LNCaP clone FGC (cell line): Measurements from ENCODE around the gene MNAT1.

Experiments
- DNase-seq: peaks from one replicate; pipeline ENCODE4 v3.0.0-alpha.2; 2011; ENCODE audit warnings: low read depth
- H3K4me3 ChIP-seq: 2 replicates; pipeline ENCODE4 v1.5.1; 2011; ENCODE audit warnings: mild to moderate bottlenecking, low read depth, low read length, control low read depth
- TF ChIP-seq, protein P1 (sequence below): IDR thresholded peaks from 2 replicates; pipeline ENCODE4 v1.5.1; 2012; ENCODE audit warnings: mild to moderate bottlenecking; ENCODE audit not compliant: control insufficient read depth, insufficient read depth; ENCODE audit errors: extremely low read depth

The MNAT1 gene

DNA sequence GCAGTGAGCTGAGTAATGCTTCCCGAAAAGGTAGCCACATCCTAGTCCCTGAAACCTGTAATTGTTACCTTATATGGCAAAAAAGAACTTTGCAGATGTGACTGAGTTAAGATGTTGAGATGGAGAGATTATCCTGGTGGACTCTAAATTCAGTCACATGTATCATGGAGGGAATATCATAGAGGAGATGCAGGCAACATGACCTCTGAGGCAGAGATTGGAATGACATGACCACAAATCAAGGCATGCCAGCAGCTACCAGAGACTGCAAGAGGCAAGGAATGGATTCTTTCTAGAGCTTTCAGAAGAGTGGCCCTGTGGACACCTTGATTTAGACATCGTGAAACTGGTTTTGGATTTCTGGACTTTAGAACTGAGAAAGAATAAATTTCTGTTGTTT lies 265.0 kb downstream of the MNAT1 start:
- DNase-seq = no peak
- no peak overlapping the region for H3K4me3 ChIP-seq
- TF ChIP-seq, protein P1, sequence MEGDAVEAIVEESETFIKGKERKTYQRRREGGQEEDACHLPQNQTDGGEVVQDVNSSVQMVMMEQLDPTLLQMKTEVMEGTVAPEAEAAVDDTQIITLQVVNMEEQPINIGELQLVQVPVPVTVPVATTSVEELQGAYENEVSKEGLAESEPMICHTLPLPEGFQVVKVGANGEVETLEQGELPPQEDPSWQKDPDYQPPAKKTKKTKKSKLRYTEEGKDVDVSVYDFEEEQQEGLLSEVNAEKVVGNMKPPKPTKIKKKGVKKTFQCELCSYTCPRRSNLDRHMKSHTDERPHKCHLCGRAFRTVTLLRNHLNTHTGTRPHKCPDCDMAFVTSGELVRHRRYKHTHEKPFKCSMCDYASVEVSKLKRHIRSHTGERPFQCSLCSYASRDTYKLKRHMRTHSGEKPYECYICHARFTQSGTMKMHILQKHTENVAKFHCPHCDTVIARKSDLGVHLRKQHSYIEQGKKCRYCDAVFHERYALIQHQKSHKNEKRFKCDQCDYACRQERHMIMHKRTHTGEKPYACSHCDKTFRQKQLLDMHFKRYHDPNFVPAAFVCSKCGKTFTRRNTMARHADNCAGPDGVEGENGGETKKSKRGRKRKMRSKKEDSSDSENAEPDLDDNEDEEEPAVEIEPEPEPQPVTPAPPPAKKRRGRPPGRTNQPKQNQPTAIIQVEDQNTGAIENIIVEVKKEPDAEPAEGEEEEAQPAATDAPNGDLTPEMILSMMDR = no peak

DNA sequence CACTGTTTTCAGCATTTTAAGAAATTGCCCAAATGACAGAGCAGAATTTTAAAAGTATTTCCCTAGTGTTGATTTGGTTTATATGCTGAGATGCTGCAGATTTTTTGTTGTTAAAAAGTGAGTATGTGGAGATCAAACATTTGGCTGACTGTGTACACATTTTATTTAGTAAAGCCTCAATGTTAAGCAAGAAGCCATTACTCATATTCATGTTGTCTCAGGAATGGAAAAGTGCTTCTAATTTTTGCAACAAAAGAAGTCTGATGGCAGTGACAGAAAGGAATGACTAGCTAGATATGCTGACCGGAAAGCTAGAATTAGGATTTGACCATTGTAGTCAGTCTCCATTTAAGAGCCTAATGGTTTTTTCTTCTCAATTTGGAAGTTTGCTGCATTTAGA lies 269.0 kb downstream of the MNAT1 start:
- no peak overlapping the region for H3K4me3 ChIP-seq
- TF ChIP-seq, protein P1 = no peak
- no peak for DNase-seq

DNA sequence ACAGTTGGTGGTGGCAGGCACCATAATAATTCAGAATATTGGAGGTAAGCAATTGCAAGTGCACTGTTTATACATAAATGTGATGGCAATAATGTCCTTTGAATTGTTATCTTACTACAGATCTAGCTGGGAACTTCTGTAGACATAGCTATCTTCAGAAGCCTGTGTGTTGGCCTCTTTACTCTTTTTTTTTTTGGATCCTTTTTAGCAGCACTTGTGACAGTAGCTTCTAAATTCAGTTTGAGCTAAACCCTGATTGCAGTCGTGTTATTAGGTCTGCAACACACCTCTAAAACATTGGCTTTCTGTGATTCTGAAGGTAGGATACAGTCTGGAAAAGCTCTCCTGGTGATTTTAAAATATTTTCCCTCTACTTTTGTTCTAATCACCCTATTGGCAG lies 285.0 kb downstream of the MNAT1 start:
- no peak for DNase-seq
- TF ChIP-seq, protein P1 = no peak
- H3K4me3 ChIP-seq = no peak overlapping the region
